Brain microvascular endothelial cell (primary cell): ENCODE results near the gene CBX4.

Experiments
- DNase-seq: peaks from one replicate; pipeline ENCODE4 v3.0.0-alpha.2; 2020
- H3K27ac ChIP-seq: fragments of 250-450 bp; sonication (Bioruptor Pico); 2 replicates; pipeline ENCODE4 v1.5.1; 2020; ENCODE audit warnings: mild to moderate bottlenecking, moderate library complexity
- H3K27me3 ChIP-seq: fragments of 250-450 bp; sonication (Bioruptor Pico); replicated peaks from 2 replicates; pipeline ENCODE4 v1.5.1; 2020; ENCODE audit warnings: mild to moderate bottlenecking
- H3K36me3 ChIP-seq: fragments of 250-450 bp; sonication (Bioruptor Pico); replicated peaks from 2 replicates; pipeline ENCODE4 v1.5.1; 2020; ENCODE audit warnings: mild to moderate bottlenecking
- H3K4me3 ChIP-seq: 2 replicates; pipeline ENCODE4 v1.5.1; 2011; ENCODE audit warnings: low read depth, mild to moderate bottlenecking, control low read depth, low read length, moderate library complexity
- CTCF ChIP-seq: IDR thresholded peaks from 2 replicates; pipeline ENCODE4 v1.5.1; 2011; ENCODE audit warnings: low read depth, mild to moderate bottlenecking, moderate library complexity, low read length, control low read depth, inconsistent platforms; ENCODE audit errors: missing control alignments
- in situ Hi-C: cut with HindIII; loops from 2 replicates; pipeline ENCODE4 v1.10.0; 2017; ENCODE audit warnings: low sequenced_read_pairs, low pct_ligation_motif_present

Gene CBX4

GRCh38 chr17:79830303-79830702 lies 8.9 kb downstream of the CBX4 start:
- TF ChIP-seq CTCF: no peak
- Histone ChIP-seq H3K27me3 (no peaks in the 10 kb centered on the region), H3K4me3 (no peak overlapping the region), H3K27ac (no peak overlapping the region), H3K36me3 (peaks cover 18% of the 10 kb centered on the region)
- DNase-seq: no peak
- in situ Hi-C loops: no loop called here

GRCh38 chr17:79829457-79829856 lies 9.8 kb downstream of the CBX4 start:
- Histone ChIP-seq H3K36me3 (peaks cover 10% of the 10 kb centered on the region), H3K4me3 (no peak overlapping the region), H3K27me3 (no peaks in the 10 kb centered on the region), H3K27ac (no peak overlapping the region)
- in situ Hi-C loops: no loop called here
- no peak for DNase-seq
- no peak for TF ChIP-seq CTCF

GRCh38 chr17:79829004-79829403 lies 10.2 kb downstream of the CBX4 start:
- TF ChIP-seq CTCF: no peak
- H3K36me3 ChIP-seq: peaks cover 6% of the 10 kb centered on the region
- no peaks in the 10 kb centered on the region for H3K27me3 ChIP-seq
- in situ Hi-C loops: no loop called here
- DNase-seq: no peak
- H3K4me3 ChIP-seq: no peak overlapping the region
- no peak overlapping the region for H3K27ac ChIP-seq

- in situ Hi-C loops: no loop called here
- no peak overlapping the region for H3K4me3 ChIP-seq
- no peaks in the 10 kb centered on the region for H3K27me3 ChIP-seq
- no peak for DNase-seq
- H3K27ac ChIP-seq: no peak overlapping the region
- H3K36me3 ChIP-seq: no peaks in the 10 kb centered on the region
- no peak for TF ChIP-seq CTCF
Observed at GRCh38 chr17:79826841-79827578, 12.2 kb downstream of the CBX4 start.

- H3K27me3 ChIP-seq: no peaks in the 10 kb centered on the region
- no peak overlapping the region for H3K4me3 ChIP-seq
- DNase-seq: no peak
- H3K27ac ChIP-seq: no peak overlapping the region
- no peak for TF ChIP-seq CTCF
- H3K36me3 ChIP-seq: no peaks in the 10 kb centered on the region
- in situ Hi-C loops: no loop called here
Observed at GRCh38 chr17:79826204-79826680, 13.0 kb downstream of the CBX4 start.

- in situ Hi-C loops: no loop called here
- TF ChIP-seq CTCF: no peak
- no peak overlapping the region for H3K4me3 ChIP-seq
- DNase-seq: no peak
- no peaks in the 10 kb centered on the region for H3K27me3 ChIP-seq
- no peak overlapping the region for H3K27ac ChIP-seq
- H3K36me3 ChIP-seq: no peaks in the 10 kb centered on the region
Observed at GRCh38 chr17:79825580-79825921, 13.7 kb downstream of the CBX4 start.
